Breast epithelium (tissue), 4 donors: Measurements from ENCODE around the gene C20orf144. TPM values are rescaled to one million over a fixed set of nuclear protein-coding genes. Genes with fewer than 3 reads are reported as not detected.

Experiments used
- DNase-seq, 2 donors: peaks; one replicate each; pipeline ENCODE4 v3.0.0-alpha.2; 2019; ENCODE audit warnings: low spot score in 2 of 2
- H3K27ac ChIP-seq, 2 donors: fragments of 200-600 bp; sonication (generic) in 1 of 2; one replicate each; pipeline ENCODE4 v1.5.1; 2016 to 2019; ENCODE audit warnings: mild to moderate bottlenecking in 1 of 2
- H3K27me3 ChIP-seq, 2 donors: fragments of 200-600 bp; sonication (generic) in 1 of 2; one replicate each; pipeline versions ENCODE4 v1.5.1 to v1.6.0; 2017 to 2019; ENCODE audit warnings: control low read depth in 1 of 2, mild to moderate bottlenecking in 1 of 2
- H3K36me3 ChIP-seq: fragments of 200-600 bp; one replicate; pipeline ENCODE4 v1.5.1; 2019
- H3K4me1 ChIP-seq, 2 donors: fragments of 200-600 bp; sonication (generic); one replicate each; pipeline ENCODE4 v1.5.1; 2016 to 2019; ENCODE audit warnings: control low read depth in 1 of 2
- H3K4me3 ChIP-seq, 3 donors: fragments of 200-600 bp; sonication (generic); 1 replicate in 2 of 3; 2 replicates in 1 of 3; pipeline ENCODE4 v1.5.1; 2016 to 2019; ENCODE audit warnings: mild to moderate bottlenecking in 3 of 3, moderate library complexity in 2 of 3
- H3K9me3 ChIP-seq, 2 donors: fragments of 200-600 bp; sonication (generic) in 1 of 2; one replicate each; pipeline ENCODE4 v1.5.1; 2016 to 2019; ENCODE audit warnings: control low read depth in 1 of 2
- POLR2A ChIP-seq: fragments of 450-650 bp; IDR thresholded peaks from one replicate; pipeline ENCODE4 v1.6.1; 2016; ENCODE audit warnings: antibody characterized with exemption, mild to moderate bottlenecking, moderate library complexity
- POLR2AphosphoS5 ChIP-seq, 3 donors: sonication (generic); formaldehyde crosslinking; IDR thresholded peaks; one replicate each; pipeline ENCODE4 v1.6.1; 2017; ENCODE audit warnings: antibody characterized with exemption in 3 of 3
- intact Hi-C: fragments of 100-400 bp; cut with DNase I; formaldehyde crosslinking; loops from one replicate; pipeline ENCODE4 v1.15.1; 2023; ENCODE audit warnings: low total_unique reads
- total RNA-seq, 3 donors: library from RNA; depleted of rRNA; stranded (reverse); fragments of >200 nt; gene quantifications; one replicate each; pipeline ENCODE4 v1.1.0, GENCODE V29; 2016
- TF ChIP-seq, protein P1 (sequence below), 3 donors: fragments of 450-650 bp; IDR thresholded peaks; one replicate each; pipeline ENCODE4 v1.5.1; 2016 to 2017; ENCODE audit warnings: antibody characterized with exemption in 3 of 3, mild to moderate bottlenecking in 3 of 3, moderate library complexity in 3 of 3

The C20orf144 gene
- total RNA-seq, 3 donors from 2014 or later: 0.16 to 0.33 (median 0.29) TPM

GRCh38 chr20:33659341-33660034, 2.6 kb upstream of the C20orf144 start:
- Histone ChIP-seq H3K4me3 (no peak overlapping the region), H3K4me1 (peaks cover 0 to 5% of the 10 kb centered on the region in 2 donors), H3K27ac (no peak overlapping the region), H3K9me3 (no peaks in the 10 kb centered on the region), H3K36me3 (no peaks in the 10 kb centered on the region), H3K27me3 (no peaks in the 10 kb centered on the region)
- no peak for TF ChIP-seq POLR2A
- no peak for TF ChIP-seq POLR2AphosphoS5 (IDR thresholded peaks at IDR 0.05)
- TF ChIP-seq, protein P1, sequence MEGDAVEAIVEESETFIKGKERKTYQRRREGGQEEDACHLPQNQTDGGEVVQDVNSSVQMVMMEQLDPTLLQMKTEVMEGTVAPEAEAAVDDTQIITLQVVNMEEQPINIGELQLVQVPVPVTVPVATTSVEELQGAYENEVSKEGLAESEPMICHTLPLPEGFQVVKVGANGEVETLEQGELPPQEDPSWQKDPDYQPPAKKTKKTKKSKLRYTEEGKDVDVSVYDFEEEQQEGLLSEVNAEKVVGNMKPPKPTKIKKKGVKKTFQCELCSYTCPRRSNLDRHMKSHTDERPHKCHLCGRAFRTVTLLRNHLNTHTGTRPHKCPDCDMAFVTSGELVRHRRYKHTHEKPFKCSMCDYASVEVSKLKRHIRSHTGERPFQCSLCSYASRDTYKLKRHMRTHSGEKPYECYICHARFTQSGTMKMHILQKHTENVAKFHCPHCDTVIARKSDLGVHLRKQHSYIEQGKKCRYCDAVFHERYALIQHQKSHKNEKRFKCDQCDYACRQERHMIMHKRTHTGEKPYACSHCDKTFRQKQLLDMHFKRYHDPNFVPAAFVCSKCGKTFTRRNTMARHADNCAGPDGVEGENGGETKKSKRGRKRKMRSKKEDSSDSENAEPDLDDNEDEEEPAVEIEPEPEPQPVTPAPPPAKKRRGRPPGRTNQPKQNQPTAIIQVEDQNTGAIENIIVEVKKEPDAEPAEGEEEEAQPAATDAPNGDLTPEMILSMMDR (IDR thresholded peaks at IDR 0.05): no peak
- no peak for DNase-seq
- intact Hi-C loops: loop anchor here (10.0 kb wide), 1 partner anchor 195 kb away; no protein-coding TSS in a partner anchor

GRCh38 chr20:33660035-33660684, 2.0 kb upstream of the C20orf144 start:
- H3K36me3 ChIP-seq: no peaks in the 10 kb centered on the region
- H3K27ac ChIP-seq: no peak overlapping the region
- peaks cover 0 to 5% of the 10 kb centered on the region in 2 donors for H3K4me1 ChIP-seq
- no peak for TF ChIP-seq POLR2A
- TF ChIP-seq POLR2AphosphoS5 (IDR thresholded peaks at IDR 0.05): no peak
- TF ChIP-seq, protein P1 (IDR thresholded peaks at IDR 0.05): no peak
- no peak overlapping the region for H3K4me3 ChIP-seq
- DNase-seq: no peak
- intact Hi-C loops: no loop called here
- no peaks in the 10 kb centered on the region for H3K9me3 ChIP-seq
- no peaks in the 10 kb centered on the region for H3K27me3 ChIP-seq

- intact Hi-C loops: no loop called here
- Histone ChIP-seq H3K4me3 (no peak overlapping the region), H3K4me1 (peaks cover 0 to 5% of the 10 kb centered on the region in 2 donors), H3K27me3 (no peaks in the 10 kb centered on the region), H3K36me3 (no peaks in the 10 kb centered on the region), H3K27ac (no peak overlapping the region), H3K9me3 (no peaks in the 10 kb centered on the region)
- no peak for DNase-seq
- no peak for TF ChIP-seq POLR2AphosphoS5 (IDR thresholded peaks at IDR 0.05)
- TF ChIP-seq, protein P1 (IDR thresholded peaks at IDR 0.05): no peak
- no peak for TF ChIP-seq POLR2A
Observed at GRCh38 chr20:33660685-33661058, 1.5 kb upstream of the C20orf144 start.

DNA sequence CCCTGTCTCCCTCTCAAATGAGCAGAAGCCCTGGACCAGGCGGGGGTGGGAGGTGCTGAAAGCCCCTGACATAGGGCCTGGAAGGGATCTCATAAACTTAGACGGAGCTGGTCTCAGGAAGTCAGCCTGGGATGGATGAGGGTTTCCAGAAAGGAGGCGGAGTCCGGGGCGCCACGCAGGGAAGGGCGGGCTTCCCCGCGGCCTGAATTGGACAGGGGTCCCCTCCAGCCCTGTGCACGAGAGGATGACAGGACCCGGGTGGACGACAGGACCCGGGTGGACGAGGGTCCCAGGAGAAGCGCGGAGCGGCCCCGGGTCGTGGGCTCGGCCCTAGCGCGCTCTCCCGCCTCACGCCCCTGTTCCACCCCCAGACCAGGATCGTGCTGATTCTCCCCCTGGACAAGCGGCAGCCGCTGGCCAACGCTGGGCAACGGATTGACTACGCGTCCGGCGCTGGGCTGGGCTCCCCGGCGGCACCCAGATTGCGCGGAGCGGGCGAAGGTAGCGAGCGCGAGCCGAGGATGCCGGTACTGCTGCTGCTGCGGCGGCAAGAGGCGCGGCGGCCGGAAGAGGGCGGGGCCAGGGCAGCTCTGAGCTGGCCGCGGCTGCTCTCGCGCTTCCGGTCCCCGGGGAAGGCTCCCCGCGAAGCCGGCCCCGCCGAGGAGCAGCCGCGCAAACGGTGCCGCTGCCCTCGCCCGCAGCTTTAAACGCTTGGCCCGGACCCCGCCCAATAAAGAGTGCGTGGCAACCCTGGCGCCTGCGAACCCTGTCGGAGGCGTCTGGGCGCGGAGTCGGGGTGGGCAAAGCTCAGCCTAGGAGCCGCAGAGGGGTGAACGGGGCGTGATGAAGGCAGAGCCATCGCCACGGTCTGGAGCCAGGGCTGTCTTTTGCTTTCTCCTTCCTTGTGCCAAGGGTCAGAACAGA, 1.3 kb downstream of the C20orf144 start:
- intact Hi-C loops: no loop called here
- TF ChIP-seq, protein P1 (IDR thresholded peaks at IDR 0.05): no peak
- TF ChIP-seq POLR2A: peak; percentile 49
- peak; percentile 9 to 49 (median 22) for TF ChIP-seq POLR2AphosphoS5 (IDR thresholded peaks at IDR 0.05)
- H3K36me3 ChIP-seq: no peaks in the 10 kb centered on the region
- peaks cover 0 to 5% of the 10 kb centered on the region in 2 donors for H3K4me1 ChIP-seq
- H3K27me3 ChIP-seq: no peaks in the 10 kb centered on the region
- H3K27ac ChIP-seq: peak overlapping the region; percentile 89 to 90
- no peaks in the 10 kb centered on the region for H3K9me3 ChIP-seq
- H3K4me3 ChIP-seq: peak overlapping the region; percentile 66 to 97 (median 72)
- peak in 1 of 2 donors; percentile 69 for DNase-seq
